Activated naive CD8-positive, alpha-beta T cell treated with anti-CD3 and anti-CD28 coated beads, Interleukin-2, amount 50 U/mL, for 24 hours (primary cell): Measurements from ENCODE around the gene FTO.

ENCODE experiments used
- ATAC-seq: fragments of 150-1000 bp; cut with Tn5 transposase; one replicate; pipeline ENCODE4 v1.10.0; 2021
- DNase-seq: peaks from one replicate; pipeline ENCODE4 v3.0.0; 2021
- H3K27ac Mint-ChIP-seq: one replicate; pipeline ENCODE4 v1.8.0; 2021; ENCODE audit warnings: mild to moderate bottlenecking, mixed read lengths
- H3K27me3 Mint-ChIP-seq: one replicate; pipeline ENCODE4 v1.8.0; 2021; ENCODE audit warnings: mixed read lengths
- H3K36me3 Mint-ChIP-seq: one replicate; pipeline ENCODE4 v1.8.0; 2021; ENCODE audit warnings: low read depth, mixed read lengths
- H3K4me1 Mint-ChIP-seq: one replicate; pipeline ENCODE4 v1.8.0; 2021; ENCODE audit warnings: mixed read lengths
- H3K4me3 Mint-ChIP-seq: one replicate; pipeline ENCODE4 v1.8.0; 2021; ENCODE audit warnings: mild to moderate bottlenecking, moderate library complexity, mixed read lengths
- H3K9me3 Mint-ChIP-seq: one replicate; pipeline ENCODE4 v1.8.0; 2021; ENCODE audit warnings: mixed read lengths

The FTO gene

GRCh38 chr16:54040480-54040879, 336.5 kb downstream of the FTO start:
- Mint-ChIP-seq H3K4me1 (no peaks in the 10 kb centered on the region), H3K9me3 (peaks cover 12% of the 10 kb centered on the region)
- DNase-seq: no peak

GRCh38 chr16:54040975-54041374, 337.0 kb downstream of the FTO start:
- DNase-seq (no peak), ATAC-seq (no peak)
- H3K4me3 Mint-ChIP-seq: no peak overlapping the region
- peaks cover 16% of the 10 kb centered on the region for H3K36me3 Mint-ChIP-seq
- H3K9me3 Mint-ChIP-seq: peaks cover 12% of the 10 kb centered on the region
- no peak overlapping the region for H3K27ac Mint-ChIP-seq
- no peaks in the 10 kb centered on the region for H3K4me1 Mint-ChIP-seq
- no peaks in the 10 kb centered on the region for H3K27me3 Mint-ChIP-seq

More at GRCh38 chr16:54040480-54040879, 336.5 kb downstream of the FTO start:
- H3K27me3 Mint-ChIP-seq: no peaks in the 10 kb centered on the region
- H3K27ac Mint-ChIP-seq: no peak overlapping the region
- H3K36me3 Mint-ChIP-seq: peaks cover 18% of the 10 kb centered on the region
- H3K4me3 Mint-ChIP-seq: no peak overlapping the region
- no peak for ATAC-seq

- no peak for DNase-seq
- no peaks in the 10 kb centered on the region for H3K27me3 Mint-ChIP-seq
- no peaks in the 10 kb centered on the region for H3K36me3 Mint-ChIP-seq
- H3K27ac Mint-ChIP-seq: no peak overlapping the region
- H3K4me1 Mint-ChIP-seq: no peaks in the 10 kb centered on the region
- no peak for ATAC-seq
- H3K4me3 Mint-ChIP-seq: no peak overlapping the region
- H3K9me3 Mint-ChIP-seq: no peaks in the 10 kb centered on the region
Measured at GRCh38 chr16:54048586-54049495, 344.9 kb downstream of the FTO start.

GRCh38 chr16:54049591-54050458, 345.9 kb downstream of the FTO start:
- no peaks in the 10 kb centered on the region for H3K27me3 Mint-ChIP-seq
- ATAC-seq (no peak), DNase-seq (no peak)
- H3K4me1 Mint-ChIP-seq: no peaks in the 10 kb centered on the region
- H3K36me3 Mint-ChIP-seq: no peaks in the 10 kb centered on the region
- no peak overlapping the region for H3K27ac Mint-ChIP-seq
- H3K9me3 Mint-ChIP-seq: no peaks in the 10 kb centered on the region
- H3K4me3 Mint-ChIP-seq: no peak overlapping the region

- H3K27ac Mint-ChIP-seq: no peak overlapping the region
- ATAC-seq (no peak), DNase-seq (no peak)
- no peaks in the 10 kb centered on the region for H3K36me3 Mint-ChIP-seq
- no peaks in the 10 kb centered on the region for H3K27me3 Mint-ChIP-seq
- H3K4me3 Mint-ChIP-seq: no peak overlapping the region
- no peaks in the 10 kb centered on the region for H3K9me3 Mint-ChIP-seq
- H3K4me1 Mint-ChIP-seq: no peaks in the 10 kb centered on the region
Measured at GRCh38 chr16:54050459-54051210, 346.7 kb downstream of the FTO start.

- no peak for DNase-seq
- Mint-ChIP-seq H3K27me3 (no peaks in the 10 kb centered on the region), H3K9me3 (no peaks in the 10 kb centered on the region), H3K4me3 (no peak overlapping the region), H3K4me1 (no peaks in the 10 kb centered on the region), H3K36me3 (no peaks in the 10 kb centered on the region), H3K27ac (no peak overlapping the region)
- ATAC-seq: no peak
Measured at GRCh38 chr16:54051821-54052220, 347.9 kb downstream of the FTO start.

GRCh38 chr16:54052271-54052670, 348.3 kb downstream of the FTO start:
- Mint-ChIP-seq H3K36me3 (no peaks in the 10 kb centered on the region), H3K27ac (no peak overlapping the region), H3K4me1 (no peaks in the 10 kb centered on the region), H3K4me3 (no peak overlapping the region), H3K9me3 (no peaks in the 10 kb centered on the region), H3K27me3 (no peaks in the 10 kb centered on the region)
- DNase-seq (no peak), ATAC-seq (no peak)

GRCh38 chr16:54053891-54054820, 350.2 kb downstream of the FTO start:
- Mint-ChIP-seq H3K36me3 (no peaks in the 10 kb centered on the region), H3K27me3 (no peaks in the 10 kb centered on the region), H3K9me3 (no peaks in the 10 kb centered on the region), H3K4me3 (no peak overlapping the region), H3K4me1 (no peaks in the 10 kb centered on the region), H3K27ac (no peak overlapping the region)
- no peak for DNase-seq
- no peak for ATAC-seq

GRCh38 chr16:54055191-54055590, 351.2 kb downstream of the FTO start:
- DNase-seq (no peak), ATAC-seq (no peak)
- H3K36me3 Mint-ChIP-seq: no peaks in the 10 kb centered on the region
- H3K4me3 Mint-ChIP-seq: no peak overlapping the region
- no peaks in the 10 kb centered on the region for H3K4me1 Mint-ChIP-seq
- no peaks in the 10 kb centered on the region for H3K9me3 Mint-ChIP-seq
- no peak overlapping the region for H3K27ac Mint-ChIP-seq
- no peaks in the 10 kb centered on the region for H3K27me3 Mint-ChIP-seq

GRCh38 chr16:54055864-54056263, 351.9 kb downstream of the FTO start:
- Mint-ChIP-seq H3K27me3 (no peaks in the 10 kb centered on the region), H3K27ac (no peak overlapping the region), H3K4me3 (no peak overlapping the region), H3K9me3 (no peaks in the 10 kb centered on the region), H3K4me1 (no peaks in the 10 kb centered on the region), H3K36me3 (no peaks in the 10 kb centered on the region)
- no peak for ATAC-seq
- DNase-seq: no peak

- DNase-seq (no peak), ATAC-seq (no peak)
- H3K27me3 Mint-ChIP-seq: no peaks in the 10 kb centered on the region
- no peak overlapping the region for H3K4me3 Mint-ChIP-seq
- no peaks in the 10 kb centered on the region for H3K36me3 Mint-ChIP-seq
- H3K27ac Mint-ChIP-seq: no peak overlapping the region
- no peaks in the 10 kb centered on the region for H3K9me3 Mint-ChIP-seq
- no peaks in the 10 kb centered on the region for H3K4me1 Mint-ChIP-seq
Measured at GRCh38 chr16:54056921-54057320, 353.0 kb downstream of the FTO start.

- ATAC-seq (no peak), DNase-seq (no peak)
- no peaks in the 10 kb centered on the region for H3K27me3 Mint-ChIP-seq
- no peaks in the 10 kb centered on the region for H3K9me3 Mint-ChIP-seq
- no peaks in the 10 kb centered on the region for H3K36me3 Mint-ChIP-seq
- no peaks in the 10 kb centered on the region for H3K4me1 Mint-ChIP-seq
- H3K4me3 Mint-ChIP-seq: no peak overlapping the region
- no peak overlapping the region for H3K27ac Mint-ChIP-seq
Measured at GRCh38 chr16:54059319-54059718, 355.4 kb downstream of the FTO start.

- no peaks in the 10 kb centered on the region for H3K4me1 Mint-ChIP-seq
- no peak overlapping the region for H3K27ac Mint-ChIP-seq
Measured at GRCh38 chr16:54060599-54061421, 356.9 kb downstream of the FTO start.

More at GRCh38 chr16:54060599-54061421, 356.9 kb downstream of the FTO start:
- no peak for DNase-seq
- Mint-ChIP-seq H3K4me3 (no peak overlapping the region), H3K9me3 (no peaks in the 10 kb centered on the region), H3K36me3 (no peaks in the 10 kb centered on the region), H3K27me3 (no peaks in the 10 kb centered on the region)
- no peak for ATAC-seq
